Measurements from ENCODE around the gene HPD. TPM values are rescaled to one million over a fixed set of nuclear protein-coding genes. Genes with fewer than 3 reads are reported as not detected.
"Not testable (repeated sequence)": the region's sequence is repeated elsewhere in the genome, so short reads cannot be mapped to it uniquely, and the experiment has no call there.

Gene HPD
- total RNA-seq, 2 experiments from 2014 or later, result not detected

- no peak overlapping the region for H3K4me3 Mint-ChIP-seq
- no peaks in the 10 kb centered on the region for H3K27me3 Mint-ChIP-seq
- H3K36me3 Mint-ChIP-seq, result no peaks in the 10 kb centered on the region
- no peak overlapping the region for H3K27ac Mint-ChIP-seq
- intact Hi-C loops (cut with micrococcal nuclease), result no loop called here
- no peaks in the 10 kb centered on the region for H3K4me1 Mint-ChIP-seq (ENCODE audit: low read depth)
- ChIA-PET POLR2A (interaction anchor here (0.6 kb wide), 2 partner anchors 61 to 117 kb away, joined by 3 read pairs; no protein-coding TSS in a partner anchor), CTCF (interaction anchor here (1.8 kb wide), 1 partner anchor 27 kb away, joined by 7 read pairs; the partner anchor contains the start of gene PSMD9)
- H3K9me3 Mint-ChIP-seq, result no peaks in the 10 kb centered on the region
- DNase-seq, result no peak
These were observed 3.1 kb upstream of the HPD start for GRCh38 chr12:121861636-121862254.

DNA sequence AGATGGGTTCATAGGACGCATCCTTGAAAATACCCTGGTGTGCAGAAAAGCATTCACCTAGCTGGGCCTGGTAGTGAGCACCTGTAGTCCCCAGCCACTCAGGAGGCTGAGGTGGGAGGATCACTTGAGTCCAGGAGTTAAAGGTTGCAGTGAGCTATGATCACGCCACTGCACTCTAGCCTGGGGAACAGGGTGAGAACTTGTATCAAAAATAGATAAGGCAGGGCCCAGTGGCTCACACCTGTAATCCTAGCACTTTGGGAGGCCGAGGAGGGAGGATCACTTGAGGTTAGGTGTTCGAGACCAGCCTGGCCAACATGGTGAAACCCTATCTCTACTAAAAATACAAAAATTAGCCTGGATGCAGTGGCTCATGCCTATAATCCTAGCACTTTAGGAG, 2.0 kb upstream of the HPD start:
- POLR2A ChIA-PET; H3K4me3 Mint-ChIP-seq; DNase-seq; H3K27me3 Mint-ChIP-seq; intact Hi-C loops (cut with micrococcal nuclease); H3K27ac Mint-ChIP-seq; H3K4me1 Mint-ChIP-seq (ENCODE audit: low read depth); H3K9me3 Mint-ChIP-seq; H3K36me3 Mint-ChIP-seq: not testable (repeated sequence)
- CTCF ChIA-PET, result interaction anchor here (1.8 kb wide), 1 partner anchor 28 kb away, joined by 7 read pairs; the partner anchor contains the start of gene PSMD9

DNA sequence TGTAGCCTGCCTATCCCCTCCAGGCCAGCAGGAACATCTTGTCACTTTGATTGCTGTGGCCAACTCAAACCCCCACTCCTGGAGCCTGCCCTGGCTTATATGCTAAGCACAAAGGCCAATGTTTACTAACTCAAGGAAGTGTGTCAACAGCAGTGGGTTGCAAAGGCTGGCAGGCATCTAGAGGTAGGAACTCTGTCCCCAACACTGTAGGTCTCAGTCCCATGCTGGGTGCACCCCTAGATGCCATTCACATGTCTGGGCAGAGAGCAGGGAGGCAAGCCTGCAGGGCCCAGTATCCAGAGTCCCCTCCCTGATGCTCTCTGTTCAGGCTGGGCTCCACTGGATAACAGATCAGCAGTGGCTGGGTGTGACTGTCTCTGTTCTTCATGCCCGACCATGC, 1.6 kb upstream of the HPD start:
- intact Hi-C loops (cut with micrococcal nuclease), result no loop called here
- Mint-ChIP-seq H3K27ac (no peak overlapping the region), H3K4me3 (no peak overlapping the region), H3K4me1 (ENCODE audit: low read depth) (no peaks in the 10 kb centered on the region), H3K9me3 (no peaks in the 10 kb centered on the region), H3K27me3 (no peaks in the 10 kb centered on the region), H3K36me3 (no peaks in the 10 kb centered on the region)
- DNase-seq, result no peak
- ChIA-PET POLR2A (no interaction called here), CTCF (interaction anchor here (1.8 kb wide), 1 partner anchor 28 kb away, joined by 7 read pairs; the partner anchor contains the start of gene PSMD9)

GRCh38 chr12:121858318-121858661, 369 bp downstream of the HPD start:
- H3K27ac Mint-ChIP-seq, result no peak overlapping the region
- CTCF ChIA-PET, result no interaction called here

DNA sequence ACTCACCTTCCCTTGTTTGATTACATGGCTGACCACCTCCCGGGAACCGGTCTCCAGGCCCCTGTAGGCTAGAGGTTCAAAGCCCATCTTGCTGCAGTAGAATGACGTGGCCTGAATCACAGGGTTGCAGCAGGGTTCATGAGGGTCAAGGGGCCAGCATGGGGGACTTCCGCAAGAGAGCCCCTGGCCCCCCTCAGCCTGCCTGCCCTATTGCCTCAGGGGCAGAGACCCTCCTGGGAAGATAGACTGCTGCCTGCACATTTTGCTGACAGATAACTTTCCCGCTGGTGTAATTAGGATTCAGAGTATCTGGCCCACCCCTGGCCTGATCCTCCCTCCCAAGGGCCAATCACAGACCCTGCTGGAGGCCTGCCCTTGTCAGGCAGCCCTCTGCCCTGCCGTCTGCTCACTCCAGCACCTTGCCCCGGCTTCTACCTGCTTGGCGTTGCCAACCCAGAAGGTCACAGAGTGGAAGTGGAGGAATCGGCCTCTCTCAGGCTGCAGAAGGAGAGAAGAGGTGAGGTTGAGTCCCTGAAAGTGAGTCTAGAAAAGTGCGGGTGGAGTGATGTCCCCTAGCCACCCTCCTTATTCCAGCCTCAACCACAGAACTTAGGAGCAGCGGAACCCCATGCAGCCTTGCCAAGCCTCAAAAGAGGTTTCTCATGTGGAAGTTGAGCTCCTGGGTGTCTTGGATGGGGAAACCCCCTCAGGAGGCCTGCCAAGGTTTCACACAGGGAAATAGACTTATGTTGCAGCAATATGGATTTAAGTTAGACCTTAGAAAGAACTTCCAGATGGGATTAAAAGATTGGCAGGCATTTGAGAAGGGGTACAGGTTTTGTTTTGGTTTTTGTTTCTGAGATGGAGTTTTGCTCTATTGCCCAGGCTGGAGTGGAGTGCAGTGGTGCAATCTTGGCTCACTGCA, 1.1 kb downstream of the HPD start:
- no peak overlapping the region for H3K4me3 Mint-ChIP-seq
- no peaks in the 10 kb centered on the region for H3K4me1 Mint-ChIP-seq (ENCODE audit: low read depth)
- H3K36me3 Mint-ChIP-seq, result no peaks in the 10 kb centered on the region
- DNase-seq, result no peak
- H3K27me3 Mint-ChIP-seq, result no peaks in the 10 kb centered on the region
- CTCF ChIA-PET, result no interaction called here
- no peak overlapping the region for H3K27ac Mint-ChIP-seq
- POLR2A ChIA-PET, result no interaction called here
- intact Hi-C loops (cut with micrococcal nuclease), result no loop called here
- no peaks in the 10 kb centered on the region for H3K9me3 Mint-ChIP-seq

More at GRCh38 chr12:121858318-121858661, 369 bp downstream of the HPD start:
- Mint-ChIP-seq H3K4me1 (ENCODE audit: low read depth) (no peaks in the 10 kb centered on the region), H3K4me3 (no peak overlapping the region), H3K9me3 (no peaks in the 10 kb centered on the region), H3K36me3 (no peaks in the 10 kb centered on the region), H3K27me3 (no peaks in the 10 kb centered on the region)
- POLR2A ChIA-PET, result no interaction called here
- DNase-seq, result no peak
- intact Hi-C loops (cut with micrococcal nuclease), result no loop called here

GRCh38 chr12:121852392-121852791, 6.3 kb downstream of the HPD start:
- POLR2A ChIA-PET; H3K9me3 Mint-ChIP-seq; H3K4me3 Mint-ChIP-seq; H3K4me1 Mint-ChIP-seq (ENCODE audit: low read depth); intact Hi-C loops (cut with micrococcal nuclease); H3K36me3 Mint-ChIP-seq; DNase-seq; CTCF ChIA-PET; H3K27me3 Mint-ChIP-seq; H3K27ac Mint-ChIP-seq: not testable (repeated sequence)

DNA sequence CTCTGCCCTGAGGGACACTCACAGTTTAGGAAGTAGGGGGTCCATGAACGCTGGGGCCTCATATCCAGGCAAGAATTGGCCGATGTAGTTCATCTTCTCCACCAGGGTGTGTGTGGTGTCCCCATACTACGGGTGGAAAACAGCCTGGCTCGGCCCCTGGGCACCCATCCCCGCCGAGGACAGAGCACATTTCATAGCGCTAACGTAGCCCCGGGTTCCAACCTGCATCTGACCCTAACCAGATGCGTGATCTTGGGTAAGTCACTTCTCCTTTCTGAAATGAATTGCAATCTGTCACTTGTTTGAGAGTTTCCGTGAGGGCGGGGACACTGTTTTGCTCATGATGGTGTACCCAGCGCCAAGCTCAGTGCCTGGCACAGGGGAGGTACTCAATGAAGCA, 9.0 kb downstream of the HPD start:
- DNase-seq, result no peak
- Mint-ChIP-seq H3K4me1 (ENCODE audit: low read depth) (no peaks in the 10 kb centered on the region), H3K4me3 (no peak overlapping the region), H3K27me3 (no peaks in the 10 kb centered on the region), H3K36me3 (no peaks in the 10 kb centered on the region), H3K9me3 (no peaks in the 10 kb centered on the region), H3K27ac (no peak overlapping the region)
- ChIA-PET POLR2A (no interaction called here), CTCF (no interaction called here)
- intact Hi-C loops (cut with micrococcal nuclease), result no loop called here

DNA sequence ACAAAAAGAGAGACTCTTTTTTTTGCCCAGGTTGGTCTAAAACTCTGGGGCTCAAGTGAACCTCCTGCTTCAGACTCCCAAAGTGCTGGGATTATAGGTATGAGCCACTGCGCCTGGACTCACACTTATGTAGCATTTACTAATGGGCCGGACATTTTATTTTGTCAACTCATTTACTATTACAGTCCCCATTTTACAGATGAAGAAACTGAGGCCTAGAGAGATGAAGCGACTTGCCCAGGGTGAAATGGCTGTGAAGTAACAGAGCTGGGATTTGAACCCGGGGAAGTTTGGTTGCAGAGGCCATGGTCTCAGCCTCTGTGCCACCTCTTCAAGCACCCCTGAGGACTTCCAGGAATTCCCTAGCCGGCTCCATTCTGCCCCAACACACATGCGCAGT, 9.4 kb downstream of the HPD start:
- Mint-ChIP-seq H3K9me3 (no peaks in the 10 kb centered on the region), H3K27me3 (no peaks in the 10 kb centered on the region), H3K4me3 (no peak overlapping the region), H3K27ac (no peak overlapping the region), H3K36me3 (no peaks in the 10 kb centered on the region), H3K4me1 (ENCODE audit: low read depth) (no peaks in the 10 kb centered on the region)
- POLR2A ChIA-PET, result no interaction called here
- no peak for DNase-seq
- intact Hi-C loops (cut with micrococcal nuclease), result no loop called here
- CTCF ChIA-PET, result no interaction called here

GRCh38 chr12:121845701-121846100, 13.0 kb downstream of the HPD start:
- Mint-ChIP-seq H3K27ac (no peak overlapping the region), H3K9me3 (no peaks in the 10 kb centered on the region), H3K36me3 (no peaks in the 10 kb centered on the region), H3K4me1 (ENCODE audit: low read depth) (no peaks in the 10 kb centered on the region), H3K27me3 (no peaks in the 10 kb centered on the region), H3K4me3 (no peak overlapping the region)
- CTCF ChIA-PET, result interaction anchor here (1.3 kb wide), 1 partner anchor 51 kb away, joined by 3 read pairs; no protein-coding TSS in a partner anchor
- POLR2A ChIA-PET, result no interaction called here
- intact Hi-C loops (cut with micrococcal nuclease), result no loop called here
- no peak for DNase-seq

- H3K36me3 Mint-ChIP-seq, result no peaks in the 10 kb centered on the region
- POLR2A ChIA-PET, result interaction anchor here (0.7 kb wide), 1 partner anchor 27 kb away, joined by 3 read pairs; no protein-coding TSS in a partner anchor
- no peak overlapping the region for H3K27ac Mint-ChIP-seq
- peaks cover 15% of the 10 kb centered on the region for H3K4me1 Mint-ChIP-seq (ENCODE audit: low read depth)
- no peaks in the 10 kb centered on the region for H3K27me3 Mint-ChIP-seq
- no peak overlapping the region for H3K4me3 Mint-ChIP-seq
- H3K9me3 Mint-ChIP-seq, result no peaks in the 10 kb centered on the region
- no peak for DNase-seq
- intact Hi-C loops (cut with micrococcal nuclease), result no loop called here
- CTCF ChIA-PET, result interaction anchor here (0.8 to 1.0 kb wide), 2 partner anchors 48 to 49 kb away, joined by 3 read pairs; no protein-coding TSS in a partner anchor
These were observed 15.2 kb downstream of the HPD start for GRCh38 chr12:121843236-121843982.

DNA sequence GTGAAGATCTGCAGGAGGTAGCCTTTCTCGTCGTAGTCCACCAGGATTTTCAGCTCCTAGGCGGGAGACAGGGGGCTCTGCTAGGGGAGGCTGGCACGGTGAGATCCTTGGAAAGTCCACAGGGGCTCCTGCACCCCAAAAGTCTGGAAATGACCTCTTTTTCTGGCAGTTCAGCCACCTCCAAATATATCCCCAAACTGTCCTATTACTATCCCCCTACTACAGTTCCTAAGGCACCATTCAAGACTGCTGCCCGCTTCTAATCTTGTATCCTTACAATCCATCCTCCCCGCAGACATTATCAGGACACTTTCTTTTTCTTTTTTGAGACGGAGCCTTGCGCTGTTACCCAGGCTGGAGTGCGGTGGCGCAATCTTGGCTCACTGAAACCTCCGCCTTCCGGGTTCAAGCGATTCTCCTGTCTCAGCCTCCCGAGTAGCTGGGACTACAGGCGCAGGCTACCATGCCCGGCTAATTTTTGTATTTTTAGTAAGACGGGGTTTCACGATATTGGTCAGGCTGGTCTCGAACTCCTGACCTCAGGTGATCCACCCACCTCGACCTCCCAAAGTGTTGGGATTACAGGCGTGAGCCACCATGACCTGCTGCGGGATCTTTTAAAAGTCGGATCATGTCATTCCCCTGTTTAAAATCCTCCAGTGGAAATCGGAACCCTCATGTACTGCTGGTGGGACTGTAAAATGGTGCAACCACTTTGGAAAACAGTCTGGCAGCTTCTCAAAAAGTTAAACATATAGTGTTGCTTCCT, 18.5 kb downstream of the HPD start:
- H3K27ac Mint-ChIP-seq, result peak overlapping the region; percentile 92
- H3K9me3 Mint-ChIP-seq, result no peaks in the 10 kb centered on the region
- H3K4me3 Mint-ChIP-seq, result peak overlapping the region; percentile 99
- H3K36me3 Mint-ChIP-seq, result no peaks in the 10 kb centered on the region
- intact Hi-C loops (cut with micrococcal nuclease), result loop anchor here (1.0 to 2.0 kb wide), 2 partner anchors 45 to 48 kb away; partner anchors contain the start of gene PSMD9
- H3K27me3 Mint-ChIP-seq, result no peaks in the 10 kb centered on the region
- DNase-seq, result no peak
- ChIA-PET CTCF (interaction anchor here (1.8 to 3.0 kb wide), 3 partner anchors 29 to 48 kb away, joined by 9 to 20 read pairs (median 13); partner anchors contain the start of gene PSMD9), POLR2A (interaction anchor here (1.0 kb wide), 1 partner anchor 16 kb away, joined by 3 read pairs; no protein-coding TSS in a partner anchor)
- peaks cover 15% of the 10 kb centered on the region for H3K4me1 Mint-ChIP-seq (ENCODE audit: low read depth)
